CD4-positive, alpha-beta T cell treated with Interleukin-1 beta for 1 hour (primary cell): ENCODE data around the gene CCDC71.

Experiments used
- DNase-seq, 2 donors: peaks; one replicate each; pipeline ENCODE4 v3.0.0-alpha.2; 2020 to 2022

Gene CCDC71

DNA sequence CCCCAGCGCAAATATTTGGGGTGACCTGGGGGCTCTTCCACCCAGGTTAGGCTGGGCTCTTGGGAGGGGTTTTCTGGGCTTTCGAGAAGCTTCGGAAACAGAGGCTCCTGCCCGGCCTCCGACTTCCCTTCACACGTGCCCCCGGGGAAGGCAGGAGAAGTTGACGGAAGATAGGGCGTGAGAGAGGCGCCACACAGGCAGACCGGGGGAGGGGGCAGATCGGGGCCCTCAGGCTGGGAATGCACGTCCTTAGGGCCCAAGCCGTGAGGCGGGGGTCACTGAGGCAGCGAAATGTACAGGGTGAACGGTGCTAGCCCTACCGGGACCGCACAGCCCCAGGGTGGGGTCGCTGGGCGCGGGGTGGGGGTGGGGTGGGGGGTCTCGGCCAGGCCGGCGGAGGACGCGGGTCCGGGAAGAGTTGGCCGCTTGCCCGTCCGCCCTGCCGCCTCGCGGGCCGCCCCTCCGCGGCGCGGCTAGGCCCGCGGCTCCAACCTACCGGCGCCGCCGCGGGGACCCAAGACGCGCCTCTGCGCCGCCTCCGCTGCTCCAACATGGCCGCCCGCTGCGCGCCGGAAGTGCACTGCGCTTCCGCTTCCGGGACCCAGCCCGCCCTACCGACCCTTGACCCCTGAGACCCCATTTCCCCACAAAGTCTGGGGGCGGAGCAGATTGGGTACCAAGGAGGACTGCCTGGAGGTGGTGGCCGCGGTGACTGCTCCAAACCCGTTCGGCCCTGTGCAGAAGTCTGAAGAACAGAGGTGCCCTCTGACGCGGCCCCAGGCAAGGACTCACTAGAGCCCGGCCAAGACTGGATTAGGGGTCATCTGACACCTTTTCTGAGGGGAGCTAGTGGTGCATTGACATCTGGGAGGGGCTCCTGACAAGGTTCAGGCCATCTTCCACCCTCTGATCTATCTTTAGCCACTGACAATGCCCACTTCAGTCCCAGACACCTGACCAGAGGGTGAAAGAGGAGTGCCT is at the start of gene CCDC71:
Gene CCDC71, minus strand, starts transcription at position 561 of the 981 bp plus-strand sequence. CDS start 2,123 bp downstream, outside the sequence.
- DNase-seq: peak; percentile 80 to 83

DNA sequence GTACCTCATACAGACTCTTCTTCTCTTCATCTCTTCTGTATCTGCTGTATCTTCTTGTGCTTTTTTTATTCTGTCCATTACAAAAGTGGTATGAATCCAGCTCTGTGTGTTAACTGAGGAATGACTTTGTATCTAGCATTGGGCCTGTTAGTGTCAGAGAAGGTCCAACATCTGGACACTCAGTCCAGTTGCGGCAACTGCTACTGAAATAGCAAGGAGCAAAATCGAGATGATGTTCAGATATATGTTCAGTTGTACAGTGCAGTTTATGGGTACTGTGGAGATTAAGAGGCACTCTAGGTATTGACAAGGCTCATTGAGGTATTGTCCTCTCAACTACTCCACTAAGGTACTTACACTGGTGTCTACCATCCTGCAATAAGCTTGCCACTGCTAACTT is 47.9 kb upstream of the CCDC71 start:
- DNase-seq: no peak

DNA sequence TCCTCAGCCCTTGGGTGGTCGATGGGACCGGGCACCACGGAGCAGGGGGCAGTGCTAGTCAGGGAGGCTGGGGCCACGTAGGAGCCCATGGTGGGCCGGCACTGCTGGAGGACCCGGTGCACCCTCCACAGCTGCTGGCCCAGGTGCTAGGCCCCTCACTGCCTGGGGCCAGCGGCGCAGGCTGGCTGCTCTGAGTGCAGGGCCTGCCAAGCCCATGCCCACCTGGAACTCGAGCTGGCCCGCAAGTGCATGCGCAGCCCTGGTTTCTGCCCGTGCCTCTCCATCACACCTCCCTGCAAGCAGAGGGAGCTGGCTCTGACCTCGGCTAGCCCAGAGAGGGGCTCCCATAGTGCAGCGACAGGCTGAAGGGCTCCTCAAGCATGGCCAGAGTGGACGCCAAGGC is 47.4 kb upstream of the CCDC71 start:
- no peak for DNase-seq

DNA sequence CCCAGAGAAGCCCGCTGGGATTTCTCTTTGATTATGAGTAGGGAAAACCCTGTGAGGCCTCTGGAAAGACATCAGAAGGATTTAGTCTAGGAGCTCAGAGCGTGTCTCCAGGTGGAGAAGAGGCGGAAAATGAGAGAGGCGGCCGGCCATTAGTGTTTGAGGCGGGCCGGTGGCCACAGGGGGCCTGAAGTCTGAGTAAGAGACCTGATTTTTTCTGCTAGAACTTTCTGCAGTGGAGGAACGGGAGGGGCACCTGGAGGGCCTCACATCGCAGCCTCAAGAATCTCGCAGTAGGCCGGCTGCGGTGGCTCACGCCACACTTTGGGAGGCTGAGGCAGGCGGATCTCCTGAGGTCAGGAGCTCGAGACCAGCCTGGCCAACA is 33.8 kb upstream of the CCDC71 start:
- no peak for DNase-seq

DNA sequence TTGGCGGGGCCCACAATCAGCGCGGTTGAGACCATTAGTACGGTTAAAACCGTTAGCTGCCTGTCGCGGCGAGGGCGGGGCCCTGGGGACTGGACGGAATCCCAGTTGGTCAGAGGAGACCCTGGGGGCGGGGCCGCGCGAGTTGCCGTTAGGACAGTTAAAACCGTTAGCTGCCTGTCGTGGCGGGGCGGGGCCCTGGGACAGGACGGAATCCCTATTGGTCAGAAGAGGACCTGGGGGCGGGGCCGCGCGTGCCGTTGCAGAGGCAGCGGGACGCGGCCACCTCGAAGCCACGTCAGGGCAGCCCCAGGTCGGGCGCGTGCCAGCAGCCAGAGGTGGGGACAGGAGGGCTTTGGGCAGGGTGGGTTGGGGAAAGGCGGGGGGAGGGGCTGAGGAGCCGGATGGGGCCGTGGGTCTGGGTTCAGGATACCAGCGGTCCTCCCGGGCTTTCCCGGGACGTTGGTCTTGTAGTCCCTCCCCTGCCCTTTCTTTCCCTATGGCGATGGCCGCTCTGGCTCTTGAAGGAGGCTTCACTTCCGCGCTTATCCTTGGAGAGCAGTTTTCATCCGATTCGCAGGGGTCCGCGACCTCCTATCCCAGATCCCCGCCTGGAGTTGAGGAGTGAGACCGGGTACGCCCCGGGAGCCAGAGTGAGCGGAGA is 33.2 kb upstream of the CCDC71 start:
- DNase-seq: no peak

DNA sequence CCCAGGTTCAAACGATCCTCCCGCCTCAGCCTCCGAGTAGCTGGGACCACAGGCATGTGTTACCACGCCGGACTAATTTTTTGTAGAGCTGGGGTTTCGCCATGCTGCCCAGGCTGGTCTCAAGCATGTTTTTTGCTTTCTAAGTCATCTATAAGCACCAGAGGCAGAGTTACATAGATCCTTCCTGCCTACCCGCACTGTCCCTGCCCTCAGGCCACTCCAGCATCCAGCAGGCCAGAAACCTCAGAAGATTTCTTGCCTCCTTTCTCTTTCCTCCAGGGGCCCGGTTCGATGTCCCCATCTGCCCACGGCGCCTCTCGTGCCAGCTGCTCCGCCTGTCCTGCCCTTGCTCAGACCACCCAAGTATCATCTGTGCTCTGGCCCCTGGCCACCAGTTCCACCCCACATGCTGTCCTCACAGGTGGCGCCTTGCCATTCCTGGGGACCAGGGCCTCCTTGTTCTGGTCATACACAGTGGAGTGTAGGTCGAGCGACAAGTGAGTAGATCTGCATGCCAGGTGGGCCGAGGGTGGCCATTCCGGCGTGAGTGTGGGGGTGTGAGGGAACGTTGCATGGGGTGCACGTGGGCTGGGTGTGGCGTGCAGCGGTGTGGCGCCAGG is 32.6 kb upstream of the CCDC71 start:
- no peak for DNase-seq

DNA sequence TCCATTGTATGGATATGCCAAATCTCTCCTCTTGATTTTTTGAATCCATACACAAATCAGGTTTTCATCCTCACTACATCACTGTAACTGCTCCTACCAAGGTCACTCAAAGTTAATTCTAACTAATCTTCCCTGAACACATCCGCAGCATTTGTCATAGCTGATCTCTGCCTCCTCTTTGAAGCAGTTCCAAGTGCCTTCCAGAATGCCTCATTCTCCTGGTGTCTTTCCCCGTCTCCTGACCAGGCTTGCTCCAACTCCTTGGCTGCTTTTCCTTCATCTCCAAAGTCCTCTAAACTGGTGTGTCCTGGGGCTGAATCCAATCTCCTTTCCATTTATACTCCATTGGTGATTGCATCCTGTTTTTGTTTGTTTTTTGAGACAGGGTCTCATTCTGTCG is 32.0 kb upstream of the CCDC71 start:
- DNase-seq: no peak

DNA sequence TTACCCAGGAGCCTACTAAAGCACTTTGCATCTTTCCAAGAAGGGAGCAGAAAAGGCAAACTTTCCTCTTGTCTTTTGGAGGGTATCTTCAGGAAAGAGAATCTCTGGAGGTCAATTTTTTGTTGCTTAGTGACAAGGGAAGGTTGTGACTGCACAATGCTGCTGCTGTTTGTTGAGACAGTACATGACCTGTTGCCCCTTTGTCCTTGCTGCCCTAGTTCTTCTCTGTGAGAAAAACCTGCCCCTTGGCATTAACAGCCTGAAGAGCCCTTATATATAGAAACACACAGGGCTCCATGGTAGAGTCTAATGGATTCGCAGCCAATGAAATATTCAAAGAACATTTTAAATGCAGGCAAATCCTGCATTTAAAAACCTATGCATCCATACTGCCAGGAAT is 25.6 kb upstream of the CCDC71 start:
- no peak for DNase-seq

DNA sequence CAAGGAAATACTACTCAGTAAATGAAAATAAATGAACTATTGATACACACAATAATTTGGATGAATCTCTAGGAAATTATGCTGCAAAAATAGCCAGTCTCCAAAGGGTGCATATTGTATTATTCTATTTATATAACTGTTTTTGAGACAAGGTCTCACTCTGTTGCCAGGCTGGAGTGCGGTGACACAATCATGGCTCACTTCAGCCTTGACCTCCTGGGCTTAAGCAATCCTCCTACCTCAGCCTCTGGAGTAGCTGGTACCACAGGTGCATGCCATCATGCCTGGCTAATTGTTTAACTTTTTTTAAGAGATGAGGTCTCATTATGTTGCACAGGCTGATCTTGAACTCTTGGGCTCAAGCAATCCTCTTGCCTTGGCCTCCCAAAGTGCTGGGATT is 17.7 kb upstream of the CCDC71 start:
- no peak for DNase-seq

DNA sequence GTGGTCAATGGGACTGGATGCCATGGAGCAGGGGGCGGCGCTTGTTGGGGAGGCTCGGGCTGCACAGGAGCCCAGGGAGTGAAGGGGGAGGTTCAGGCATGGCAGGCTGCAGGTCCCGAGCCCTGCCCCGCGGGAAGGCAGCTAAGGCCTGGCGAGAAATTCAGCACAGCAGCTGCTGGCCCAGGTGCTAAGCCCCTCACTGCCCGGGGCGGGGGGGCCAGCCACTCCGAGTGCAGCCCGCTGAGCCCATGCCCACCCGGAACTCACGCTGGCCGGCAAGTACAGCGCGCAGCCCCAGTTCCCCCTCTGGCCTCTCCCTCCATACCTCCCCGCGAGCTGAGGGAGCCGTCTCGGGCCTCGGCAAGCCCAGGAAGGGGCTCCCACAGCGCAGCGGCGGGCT is 16.6 kb upstream of the CCDC71 start:
- no peak for DNase-seq

DNA sequence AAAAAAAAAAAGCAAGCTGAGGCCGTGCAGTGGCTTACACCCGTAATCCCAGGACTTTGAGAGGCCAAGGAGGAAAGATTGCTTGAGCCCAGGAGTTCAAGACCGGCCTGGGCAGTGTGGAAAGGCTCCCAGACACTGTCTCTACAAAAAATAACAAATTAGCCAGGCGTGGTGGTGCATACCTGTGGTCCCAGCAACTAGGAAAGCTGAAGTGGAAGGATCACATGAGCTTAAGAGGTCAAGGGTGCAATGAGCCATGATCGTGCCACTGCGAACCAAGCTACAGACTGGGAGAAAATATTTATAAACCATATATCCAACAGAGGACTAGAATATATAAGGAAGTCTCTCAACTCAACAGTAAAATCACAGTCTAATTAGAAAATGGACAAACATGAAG is 15.2 kb upstream of the CCDC71 start:
- no peak for DNase-seq

DNA sequence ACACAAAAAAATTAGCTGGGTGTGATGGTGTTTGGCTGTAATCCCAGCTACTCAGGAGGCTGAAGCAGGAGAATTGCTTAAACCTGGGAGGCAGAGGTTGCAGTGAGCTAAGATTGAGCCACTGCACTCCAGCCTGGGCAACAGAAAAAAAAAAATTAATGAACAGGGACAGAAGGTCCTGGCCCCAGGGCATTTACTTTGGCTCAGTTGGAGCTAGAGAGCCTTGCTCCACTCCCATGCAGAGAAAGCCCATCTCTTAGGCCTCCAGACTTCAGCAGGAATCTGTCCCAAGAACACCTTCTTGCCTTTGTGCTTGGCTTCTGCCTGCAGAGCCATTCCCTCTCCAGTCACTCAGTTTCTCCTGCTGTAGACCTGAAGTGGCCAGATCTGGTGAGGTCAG is 14.0 kb upstream of the CCDC71 start:
- DNase-seq: no peak

DNA sequence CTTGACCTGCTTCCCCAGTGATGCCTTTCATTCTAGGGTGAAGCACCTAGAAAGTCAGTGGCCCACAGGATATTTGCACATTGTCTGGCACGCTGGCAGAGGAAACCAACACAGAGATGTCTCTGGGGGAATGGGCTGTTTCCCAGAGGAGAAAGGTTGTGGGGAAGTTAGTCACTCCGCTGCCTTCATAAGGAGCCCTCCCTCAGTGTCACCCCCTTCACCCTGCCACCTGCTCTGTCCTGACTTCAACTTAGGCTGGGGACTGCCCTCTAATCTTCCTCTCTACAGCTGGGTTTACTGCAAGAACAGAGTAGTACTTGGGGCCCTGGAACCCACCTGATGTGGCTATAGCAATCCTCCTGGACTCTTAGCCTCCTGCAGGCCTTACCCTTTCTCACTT is 10.9 kb upstream of the CCDC71 start:
- no peak for DNase-seq

DNA sequence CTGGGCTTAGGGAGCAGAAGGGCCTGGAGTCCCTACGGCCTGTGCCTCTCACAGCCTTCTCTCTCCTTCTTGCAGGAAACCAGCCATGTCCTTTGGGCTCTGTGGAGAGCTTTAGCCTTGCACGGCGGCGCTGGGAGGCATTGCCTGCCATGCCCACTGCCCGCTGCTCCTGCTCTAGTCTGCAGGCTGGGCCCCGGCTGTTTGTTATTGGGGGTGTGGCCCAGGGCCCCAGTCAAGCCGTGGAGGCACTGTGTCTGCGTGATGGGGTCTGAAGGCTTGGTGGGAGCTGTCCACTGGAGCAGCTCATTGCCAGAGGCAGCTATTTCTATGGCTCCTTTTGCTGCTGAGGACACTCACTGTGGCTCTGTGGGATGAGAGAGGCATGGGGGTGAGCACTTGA is 9.4 kb upstream of the CCDC71 start:
- DNase-seq: no peak

DNA sequence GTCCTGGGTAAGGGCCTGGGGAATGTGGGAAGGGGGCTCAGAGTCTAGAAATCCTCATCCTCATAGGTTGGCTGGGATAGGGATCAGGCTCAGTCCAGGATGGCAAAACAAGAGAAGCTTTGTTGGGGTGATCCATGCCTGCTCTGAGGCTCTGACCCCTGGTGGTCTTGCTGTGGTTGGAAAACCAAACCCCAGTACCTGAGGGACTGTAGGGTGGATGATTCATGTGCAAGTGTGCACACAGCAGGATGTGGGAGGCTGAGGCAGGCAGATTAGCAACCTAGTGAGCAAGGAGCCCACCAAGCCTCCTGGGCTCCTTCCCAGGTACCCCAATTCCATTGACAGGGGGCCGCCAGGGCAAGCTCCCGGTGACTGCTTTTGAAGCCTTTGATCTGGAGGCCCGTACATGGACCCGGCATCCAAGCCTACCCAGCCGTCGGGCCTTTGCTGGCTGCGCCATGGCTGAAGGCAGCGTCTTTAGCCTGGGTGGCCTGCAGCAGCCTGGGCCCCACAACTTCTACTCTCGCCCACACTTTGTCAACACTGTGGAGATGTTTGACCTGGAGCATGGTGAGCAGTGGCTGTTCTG is 8.4 kb upstream of the CCDC71 start:
- DNase-seq: no peak

DNA sequence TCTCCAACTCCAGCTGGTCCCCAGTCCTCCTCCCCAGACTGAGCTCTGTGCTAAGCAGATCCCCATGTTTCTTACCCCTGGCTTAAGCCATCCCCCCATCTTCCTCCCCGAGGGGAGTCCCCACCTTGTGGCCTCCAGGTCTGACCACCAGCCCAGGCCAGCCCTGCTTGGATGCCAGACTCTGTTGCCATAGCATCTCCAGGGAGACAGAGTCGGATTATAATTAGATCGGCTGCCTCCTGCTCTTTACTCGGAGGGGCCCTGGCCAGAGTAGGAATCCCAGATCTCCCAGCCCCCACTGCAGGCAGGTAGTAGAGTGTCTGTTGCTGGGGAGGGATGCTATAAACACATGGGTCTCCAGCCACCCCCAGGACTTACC is 7.7 kb upstream of the CCDC71 start:
- no peak for DNase-seq

DNA sequence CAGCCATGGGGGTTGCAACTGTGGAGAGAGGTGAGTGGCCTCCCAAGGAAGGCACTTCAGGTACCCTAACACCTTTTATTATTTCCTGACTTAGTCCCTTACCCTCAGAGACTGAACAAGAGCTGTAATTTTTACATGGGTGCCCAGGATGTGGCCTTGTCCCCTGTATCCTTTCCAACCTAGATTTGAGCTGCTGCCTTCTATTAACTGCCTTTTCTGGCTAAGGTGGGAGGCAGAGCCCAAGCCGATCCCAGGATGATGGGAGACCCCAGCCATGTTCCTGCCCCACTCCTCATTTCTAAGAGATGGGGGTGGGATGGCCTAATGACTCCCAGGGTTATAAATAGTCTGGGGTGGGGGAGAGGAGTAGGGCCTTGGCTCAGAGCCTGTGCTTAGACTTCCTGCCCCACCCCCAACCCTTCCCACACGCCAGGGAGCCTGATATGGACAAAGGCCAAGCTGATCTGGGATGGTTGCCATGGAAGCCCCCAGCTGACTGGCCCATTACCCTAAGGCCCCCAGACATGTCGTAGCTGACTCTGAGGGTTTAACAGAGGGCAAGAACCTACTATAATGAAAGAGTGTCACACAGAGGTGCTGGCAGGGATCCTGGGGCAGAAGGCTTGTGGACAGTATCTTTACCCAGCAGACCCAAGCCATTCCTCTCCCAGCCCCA is 7.1 kb upstream of the CCDC71 start:
- DNase-seq: no peak

DNA sequence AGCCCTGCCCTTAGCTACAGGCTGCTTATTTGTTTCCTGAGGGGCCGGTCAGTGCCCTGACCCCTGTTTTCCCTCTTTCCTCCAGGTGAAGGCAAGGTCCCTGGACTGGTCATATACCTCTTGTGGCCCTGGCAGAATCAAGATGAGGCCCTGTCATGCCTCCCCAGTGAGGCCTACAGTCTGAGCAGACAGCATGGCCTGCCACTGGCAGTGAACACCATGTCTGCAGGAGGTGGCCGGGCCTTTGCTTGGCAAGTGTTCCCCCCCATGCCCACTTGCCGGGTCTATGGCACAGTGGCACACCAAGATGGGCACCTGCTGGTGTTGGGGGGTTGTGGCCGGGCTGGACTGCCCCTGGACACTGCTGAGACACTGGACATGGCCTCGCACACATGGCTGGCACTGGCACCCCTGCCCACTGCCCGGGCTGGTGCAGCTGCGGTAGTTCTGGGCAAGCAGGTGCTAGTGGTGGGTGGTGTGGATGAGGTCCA is 6.5 kb upstream of the CCDC71 start:
- DNase-seq: no peak

DNA sequence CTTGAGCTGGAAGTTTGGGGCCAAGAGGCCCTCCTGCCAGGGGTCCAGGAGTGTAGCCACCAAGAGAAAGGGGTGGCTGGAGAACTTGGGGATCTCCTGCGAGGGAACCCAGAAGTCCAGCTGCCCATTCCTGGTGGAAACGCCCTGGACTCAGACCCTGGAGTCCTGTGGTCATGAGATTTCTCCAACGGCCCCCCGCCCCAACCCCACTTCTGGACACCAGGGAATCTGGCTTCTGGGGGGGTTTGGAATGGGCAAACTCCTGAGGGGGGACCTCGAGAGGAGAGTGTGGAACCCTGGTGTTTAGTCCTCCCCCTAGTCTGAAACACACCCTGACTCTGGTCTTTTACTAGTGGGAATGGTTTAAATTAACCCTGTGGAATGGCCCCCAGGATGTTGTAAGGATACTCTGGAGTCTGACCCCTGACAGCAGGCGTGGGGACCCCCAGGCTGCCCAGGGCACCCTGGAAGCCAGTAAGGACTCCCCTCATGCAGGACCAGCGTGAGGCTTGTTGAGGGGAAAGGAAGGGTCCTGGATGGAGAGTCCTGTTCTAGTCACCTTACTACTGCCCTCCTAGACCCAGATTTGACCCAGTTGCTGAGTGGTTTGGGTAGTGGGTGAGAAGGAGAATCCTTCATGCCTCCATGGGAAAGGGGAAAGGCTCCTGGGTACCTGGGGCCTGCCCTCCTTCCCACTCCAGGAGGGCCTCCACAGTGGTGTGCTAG is 5.8 kb upstream of the CCDC71 start:
- DNase-seq: no peak

DNA sequence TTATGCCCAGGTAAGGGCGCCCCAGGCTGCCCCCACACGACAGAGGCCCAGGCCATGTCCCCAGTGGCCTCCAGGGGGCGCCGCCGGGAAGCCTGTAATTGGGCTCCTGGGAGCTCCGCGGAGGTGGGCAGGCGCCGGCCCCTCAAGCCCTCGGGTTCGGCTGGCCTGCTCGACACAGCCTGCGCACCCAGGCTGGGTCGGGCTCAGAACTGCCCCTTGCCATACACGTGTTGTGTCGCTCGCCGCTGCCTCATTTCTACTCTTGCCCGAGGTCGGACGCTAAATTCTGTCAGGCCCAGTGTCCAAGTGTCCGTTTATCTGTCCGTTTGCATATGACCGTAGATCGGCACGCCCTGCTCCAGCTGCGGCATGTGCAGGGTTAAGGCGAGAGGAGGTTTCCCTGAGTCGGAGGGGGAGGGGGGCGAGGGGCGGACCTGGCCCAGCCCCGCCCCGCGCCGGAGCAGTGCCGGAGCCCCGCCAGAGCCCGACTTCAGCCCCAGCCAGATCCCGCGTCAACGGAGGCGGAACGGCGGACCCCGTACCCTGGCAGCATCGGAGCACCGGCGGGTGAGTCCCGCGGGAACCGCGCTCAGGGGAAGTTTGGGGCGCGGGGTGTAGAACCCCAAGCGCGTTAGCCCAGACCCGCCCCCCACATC is 5.1 kb upstream of the CCDC71 start, which contains the start of gene KLHDC8B:
Gene KLHDC8B, plus strand, starts transcription at position 480 of the 656 bp plus-strand sequence. CDS start 1,172 bp downstream, outside the sequence.
- peak; percentile 78 to 84 for DNase-seq

DNA sequence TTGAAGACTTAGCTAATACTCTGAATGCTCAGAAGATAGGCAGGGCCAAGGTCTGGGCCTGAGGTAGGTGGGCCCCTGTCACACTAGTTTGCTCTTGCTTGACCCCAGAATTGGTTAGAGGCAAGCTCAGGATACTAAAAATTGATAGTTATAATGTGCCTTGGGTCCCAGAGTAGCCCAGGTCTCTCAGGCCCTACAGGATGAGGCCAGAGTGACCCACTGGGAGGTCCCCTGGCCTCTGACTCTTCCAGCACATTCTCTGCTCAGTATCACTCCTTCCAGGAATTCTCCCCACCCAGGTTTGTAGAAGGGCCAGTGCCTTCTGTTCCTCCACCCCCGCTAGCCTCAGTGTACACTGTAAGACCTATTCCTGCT is 4.6 kb upstream of the CCDC71 start:
- no peak for DNase-seq
